NCI-H2227 treated with DMSO at 0.1 percent for 48 hours (cell line): ENCODE measurements around the gene CACNA2D3.

Source experiments
- DNase-seq: peaks from one replicate; lab custom pipeline; 2025; lab: John Stamatoyannopoulos, UW

The CACNA2D3 gene

DNA sequence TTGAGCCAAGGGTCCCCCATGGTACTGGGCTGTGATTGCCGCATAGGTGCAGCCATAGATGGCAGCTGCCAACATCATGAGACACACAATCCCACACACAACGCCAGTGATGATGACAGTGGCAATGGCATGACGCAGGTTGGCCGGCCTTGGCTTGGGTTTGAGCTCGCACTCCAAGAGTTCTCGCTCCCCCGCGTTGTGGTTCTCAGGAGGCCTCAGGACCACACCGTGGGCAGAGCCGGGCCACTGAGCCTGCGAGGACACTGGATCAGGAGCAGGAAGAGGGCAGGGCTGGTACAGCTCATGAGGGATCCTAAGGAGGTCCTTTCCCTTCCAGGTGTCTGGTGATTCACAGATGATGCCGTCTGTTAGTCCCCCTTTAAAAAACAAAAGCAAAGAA, 796.2 kb downstream of the CACNA2D3 start:
- DNase-seq, result no peak

GRCh38 chr3:54928046-54928770, 805.9 kb downstream of the CACNA2D3 start, which contains the start of gene LRTM1:
TSS of gene LRTM1 (minus strand) at chr3:54928059. CDS start at chr3:54927911, 148 bp downstream.
- DNase-seq, result no peak

DNA sequence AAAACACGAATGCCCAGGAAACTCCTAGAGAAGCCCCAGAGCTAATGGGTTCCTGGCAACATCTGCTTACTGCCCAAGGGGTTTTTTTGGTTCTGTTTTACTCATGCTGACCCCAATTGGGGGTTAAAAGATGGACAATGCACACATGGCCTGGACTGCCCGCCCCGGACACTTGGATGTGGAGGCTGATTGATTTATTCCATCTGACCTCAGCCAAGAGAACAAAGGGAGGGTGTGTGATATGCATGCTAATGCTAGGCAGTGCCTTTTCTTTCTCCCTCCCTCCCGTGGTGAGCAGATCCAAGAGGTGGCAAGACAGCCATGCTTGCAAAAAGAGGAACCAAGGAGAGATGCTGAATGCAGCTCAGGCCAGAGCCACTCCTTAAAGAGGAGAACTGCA, 808.8 kb downstream of the CACNA2D3 start:
- DNase-seq, result peak; percentile 28

DNA sequence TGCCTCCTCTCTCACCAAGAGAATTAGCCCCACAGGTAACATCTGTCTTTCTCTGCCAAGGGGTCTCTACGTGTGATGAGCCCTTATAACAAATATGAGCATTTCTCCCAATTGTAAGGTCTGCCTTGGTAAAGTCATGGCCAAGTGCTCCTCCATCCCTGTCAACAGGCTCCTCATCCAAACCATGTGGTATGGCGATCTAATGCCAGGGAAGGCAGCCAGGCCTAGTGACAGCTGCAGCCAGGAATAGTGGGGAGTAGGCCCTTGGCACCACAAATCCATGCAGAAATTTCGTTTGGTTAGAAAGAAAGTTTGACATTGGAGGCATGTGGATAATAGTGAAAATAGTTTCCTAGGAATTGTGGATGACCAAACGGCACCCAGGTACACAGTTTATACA, 810.3 kb downstream of the CACNA2D3 start:
- DNase-seq, result no peak

DNA sequence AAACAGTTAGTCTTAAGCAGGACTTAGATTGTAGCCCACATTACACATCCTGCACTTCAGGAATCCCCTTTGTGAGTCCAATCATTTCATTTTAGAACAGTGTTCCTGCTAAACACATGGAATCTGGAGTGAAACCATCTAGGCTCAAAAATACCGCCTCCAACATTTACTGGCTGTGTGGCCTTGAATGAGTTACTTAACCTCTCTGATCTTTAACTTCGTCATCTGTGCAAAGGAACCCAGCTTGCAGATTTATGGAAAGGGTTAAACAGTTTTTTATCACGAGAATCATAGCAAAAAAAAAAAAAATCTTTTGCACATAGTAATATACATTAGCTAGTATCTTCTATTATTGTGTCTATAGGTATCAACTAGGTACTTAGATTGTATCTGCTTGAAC, 813.5 kb downstream of the CACNA2D3 start:
- DNase-seq, result no peak

DNA sequence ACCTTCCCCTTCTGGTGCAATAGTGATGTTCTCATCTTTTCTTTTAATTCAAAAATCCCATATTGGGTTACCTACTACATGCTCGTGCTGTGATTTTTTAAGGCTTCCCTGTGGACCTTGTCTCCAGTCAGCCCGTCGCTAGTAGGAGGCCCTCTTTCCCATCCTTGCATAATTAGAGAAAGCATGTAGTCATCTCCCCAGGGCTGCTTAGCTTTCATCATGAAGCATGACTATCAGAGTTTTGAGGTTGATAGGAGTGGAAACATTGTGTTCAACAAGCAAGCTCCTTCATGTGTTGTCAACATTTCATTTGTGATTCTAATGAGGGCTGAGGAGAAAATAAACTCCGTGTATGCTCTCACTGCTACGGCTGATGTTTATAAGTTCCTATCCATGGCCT, 814.2 kb downstream of the CACNA2D3 start:
- DNase-seq, result no peak

DNA sequence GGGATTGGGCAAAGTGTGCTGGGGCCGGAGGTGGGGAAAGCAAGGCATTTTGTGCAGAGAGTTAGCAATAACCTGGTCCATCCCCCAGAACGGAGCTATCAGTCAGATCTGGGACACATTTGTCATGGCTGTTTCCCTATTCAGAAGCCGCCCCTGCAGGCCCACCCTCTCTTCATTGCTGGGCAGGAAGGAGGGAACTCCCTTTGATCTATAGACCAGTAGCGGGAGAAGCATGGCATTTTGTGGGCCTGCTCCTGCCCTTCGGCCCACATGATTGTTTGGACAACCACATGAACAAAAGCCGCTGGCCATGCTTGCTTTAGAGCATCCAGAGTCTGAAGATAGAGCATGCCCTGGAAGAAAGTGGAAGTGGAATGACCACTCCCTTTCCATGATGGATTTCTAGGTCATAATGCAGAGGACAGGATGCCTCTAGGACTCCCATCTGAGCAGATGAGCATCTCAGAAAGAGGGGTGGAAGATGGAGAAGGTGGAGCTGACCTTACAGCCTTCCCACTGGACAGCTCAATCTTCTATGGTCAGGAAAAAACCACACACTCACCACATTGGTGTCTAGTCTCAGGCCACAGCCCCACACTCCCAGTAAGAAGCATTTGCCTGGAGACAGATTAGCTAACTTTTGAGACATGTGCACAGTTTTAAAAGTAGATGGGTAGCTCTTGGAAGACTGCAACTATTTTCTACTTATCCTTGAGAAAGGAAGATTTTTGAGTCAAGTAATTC, 817.4 kb downstream of the CACNA2D3 start:
- no peak for DNase-seq

- DNase-seq, result no peak
Measured at GRCh38 chr3:54940971-54941370, 818.6 kb downstream of the CACNA2D3 start.

GRCh38 chr3:54941690-54942362, 819.5 kb downstream of the CACNA2D3 start:
- no peak for DNase-seq

- DNase-seq, result no peak
Measured at GRCh38 chr3:54949491-54950044, 827.2 kb downstream of the CACNA2D3 start.

DNA sequence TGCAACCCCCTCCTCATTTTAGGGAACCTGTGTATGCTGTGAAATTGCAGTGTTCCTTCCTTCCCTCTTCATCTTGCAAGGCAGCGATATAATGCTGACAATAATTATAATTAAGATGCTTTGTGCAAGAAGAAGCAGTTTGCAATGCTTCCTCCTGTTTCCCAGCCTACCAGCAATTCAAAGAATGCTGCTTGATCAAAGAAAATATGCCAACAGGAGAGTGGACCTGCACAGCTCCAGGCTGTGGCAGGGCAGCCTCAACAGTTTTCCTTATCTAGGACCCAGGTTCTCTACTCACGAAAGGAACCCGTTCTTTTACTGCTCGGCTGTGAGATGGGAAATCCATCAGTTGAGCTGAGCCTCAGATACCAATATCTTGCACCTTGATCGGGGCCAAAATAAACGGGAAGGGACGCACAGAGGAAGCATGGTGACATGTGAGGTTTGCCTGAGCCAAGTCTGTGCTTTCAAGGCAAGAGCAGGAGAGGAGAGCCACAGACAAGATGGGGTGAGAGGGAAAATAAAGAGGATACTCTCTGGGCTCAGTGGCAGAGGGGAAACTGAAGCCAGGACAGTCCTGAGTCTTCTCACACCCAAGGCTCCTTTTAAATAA, 828.1 kb downstream of the CACNA2D3 start:
- no peak for DNase-seq

GRCh38 chr3:54951405-54951804, 829.1 kb downstream of the CACNA2D3 start:
- no peak for DNase-seq

- DNase-seq, result no peak
Measured at GRCh38 chr3:54954022-54954421, 831.7 kb downstream of the CACNA2D3 start.

GRCh38 chr3:54954521-54954920, 832.2 kb downstream of the CACNA2D3 start:
- DNase-seq, result no peak

GRCh38 chr3:54955496-54955895, 833.1 kb downstream of the CACNA2D3 start:
- no peak for DNase-seq

DNA sequence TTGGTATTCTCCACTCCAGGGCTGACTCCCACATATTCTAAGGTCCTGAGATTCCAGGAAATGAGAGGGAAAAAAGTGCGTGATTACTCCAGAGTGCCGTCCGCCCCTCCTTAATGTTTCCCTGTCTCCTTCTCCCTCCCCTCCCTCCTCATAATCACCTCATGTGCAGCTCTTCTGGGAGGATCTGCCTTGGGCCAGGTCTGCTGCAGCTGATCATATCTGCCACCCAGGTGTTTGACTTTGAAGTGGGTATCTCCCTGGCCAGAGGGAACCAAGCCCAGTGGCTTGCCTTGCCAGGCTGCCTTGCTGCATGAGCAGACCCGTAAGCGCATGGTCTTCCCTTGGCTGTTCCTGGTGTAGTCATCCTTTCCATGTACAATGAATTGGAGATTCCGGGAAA, 833.6 kb downstream of the CACNA2D3 start:
- no peak for DNase-seq

DNA sequence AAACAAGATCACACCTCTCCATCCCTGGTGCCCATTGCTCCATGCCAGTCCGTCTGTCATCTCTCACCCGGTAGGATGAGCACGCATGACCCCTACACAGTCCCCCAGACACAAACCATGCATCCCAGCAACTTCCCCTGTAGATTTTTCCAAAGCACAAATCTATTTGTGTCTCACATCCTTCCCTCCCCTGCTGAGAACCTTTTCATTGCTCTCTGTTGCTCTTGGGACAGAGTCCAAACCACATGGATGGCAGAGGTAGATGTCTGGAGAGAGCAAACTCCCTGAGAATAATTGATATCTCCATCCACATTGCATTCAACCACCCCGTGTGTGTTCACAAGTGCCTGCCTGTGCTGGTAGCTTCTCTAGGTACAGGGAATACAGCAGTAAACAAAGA, 835.4 kb downstream of the CACNA2D3 start:
- no peak for DNase-seq

DNA sequence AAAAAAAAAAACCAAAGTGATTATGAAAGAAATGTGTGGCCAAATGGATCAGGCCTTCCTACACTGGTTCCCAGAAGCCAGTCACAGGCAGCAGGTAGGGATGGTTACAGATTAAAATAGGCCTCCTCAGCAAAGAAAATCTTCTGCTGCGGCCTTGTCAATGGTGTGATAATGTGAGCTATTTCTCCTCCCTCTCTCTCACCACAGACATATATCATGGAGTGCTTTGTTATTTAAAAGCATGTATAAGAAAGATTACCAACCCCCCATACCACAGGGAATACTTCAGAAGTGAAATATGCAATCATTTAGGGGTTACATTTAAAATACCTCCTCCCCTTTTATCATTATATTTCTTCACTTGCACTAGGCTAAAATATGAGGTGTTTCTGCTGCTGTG, 837.7 kb downstream of the CACNA2D3 start:
- no peak for DNase-seq

DNA sequence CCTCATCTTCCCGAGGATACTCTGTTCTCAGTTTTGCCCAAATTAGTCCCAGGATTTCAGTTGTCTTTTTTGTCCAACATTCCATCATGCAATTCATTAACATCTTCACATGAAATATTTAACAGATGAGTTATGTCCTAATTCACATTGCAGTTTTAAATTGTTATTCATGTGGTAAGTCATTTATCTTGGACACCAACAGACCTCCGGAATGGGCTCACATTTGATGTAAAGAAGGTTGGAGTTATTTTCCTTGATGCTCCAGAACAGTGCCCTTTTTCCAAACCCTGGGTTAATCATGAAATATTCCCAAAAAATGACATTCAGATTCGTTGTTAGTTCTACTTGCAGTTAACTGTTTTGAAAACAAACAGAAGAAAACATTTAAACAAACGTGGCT, 838.3 kb downstream of the CACNA2D3 start:
- no peak for DNase-seq

DNA sequence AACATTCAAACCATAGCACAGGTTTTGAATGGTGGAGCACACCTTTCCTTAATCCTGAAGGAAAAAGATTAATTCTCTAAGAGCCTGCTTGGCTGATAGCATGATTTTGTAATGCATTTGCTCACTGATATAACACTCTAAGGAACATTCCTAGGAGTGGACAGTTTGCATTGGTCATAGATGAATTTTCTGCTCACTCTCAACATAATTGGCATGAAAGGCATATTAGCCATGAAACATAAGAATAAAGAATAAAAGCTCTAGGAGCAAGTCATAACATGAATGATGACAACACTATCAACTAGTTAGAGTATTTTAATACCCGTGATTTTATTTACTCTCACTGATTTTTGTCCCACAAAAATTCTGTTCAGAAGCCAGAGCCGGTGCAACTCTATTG, 839.8 kb downstream of the CACNA2D3 start:
- no peak for DNase-seq

- DNase-seq, result no peak
Measured at GRCh38 chr3:54963641-54964040, 841.3 kb downstream of the CACNA2D3 start.

GRCh38 chr3:54964081-54964480, 841.7 kb downstream of the CACNA2D3 start:
- DNase-seq, result no peak
